Smooth muscle cell (in vitro differentiated cells): ENCODE data around the gene VIPR1. TPM values are rescaled to one million over a fixed set of nuclear protein-coding genes. Genes with fewer than 3 reads are reported as not detected.
"Not testable (repeated sequence)": the region's sequence is repeated elsewhere in the genome, so short reads cannot be mapped to it uniquely, and the experiment has no call there.

Experiments
- DNase-seq: peaks from one replicate; lab custom pipeline; 2025; ENCODE audit not compliant: unreplicated experiment; lab: John Stamatoyannopoulos, UW
- H2AFZ ChIP-seq: fragments of 200-600 bp; sonication (generic); 2 replicates; pipeline ENCODE4 v1.6.0; 2016; ENCODE audit warnings: antibody characterized with exemption, low read depth, mild to moderate bottlenecking
- H3F3A ChIP-seq: fragments of 200-600 bp; sonication (generic); 2 replicates; pipeline ENCODE4 v1.6.0; 2017; ENCODE audit warnings: antibody characterized with exemption, low read depth
- H3K27ac ChIP-seq: fragments of 200-600 bp; sonication (generic); 2 replicates; pipeline ENCODE4 v1.5.1; 2016; ENCODE audit warnings: low read depth, mild to moderate bottlenecking
- H3K27me3 ChIP-seq: fragments of 200-600 bp; sonication (generic); 2 replicates; pipeline ENCODE4 v1.6.1; 2016; ENCODE audit warnings: low read depth, mild to moderate bottlenecking
- H3K36me3 ChIP-seq: fragments of 200-600 bp; sonication (generic); 2 replicates; pipeline ENCODE4 v1.5.1; 2016; ENCODE audit warnings: low read depth
- H3K4me1 ChIP-seq: fragments of 200-600 bp; sonication (generic); 2 replicates; pipeline ENCODE4 v1.5.1; 2016; ENCODE audit warnings: low read depth
- H3K4me2 ChIP-seq: fragments of 200-600 bp; sonication (generic); 2 replicates; pipeline ENCODE4 v1.6.0; 2016; ENCODE audit warnings: mild to moderate bottlenecking
- H3K4me3 ChIP-seq: fragments of 200-600 bp; sonication (generic); 2 replicates; pipeline ENCODE4 v1.5.1; 2016; ENCODE audit warnings: mild to moderate bottlenecking
- H3K79me2 ChIP-seq: fragments of 200-600 bp; sonication (generic); 2 replicates; pipeline ENCODE4 v1.6.0; 2016; ENCODE audit warnings: low read depth, mild to moderate bottlenecking
- H3K9ac ChIP-seq: fragments of 200-600 bp; sonication (generic); 2 replicates; pipeline ENCODE4 v1.6.0; 2016; ENCODE audit warnings: low read depth
- H3K9me3 ChIP-seq: fragments of 200-600 bp; sonication (generic); replicated peaks from 2 replicates; pipeline ENCODE4 v1.5.1; 2016; ENCODE audit warnings: low read depth
- H4K20me1 ChIP-seq: fragments of 200-600 bp; sonication (generic); 2 replicates; pipeline ENCODE4 v1.6.0; 2016; ENCODE audit warnings: low read depth
- WGBS: methylation state at CpG from one replicate; pipeline ENCODE4 v1.1.7; 2016; ENCODE audit warnings: low lambda C conversion rate; 5-methylcytosine and 5-hydroxymethylcytosine counted together
- polyA plus RNA-seq: library from polyadenylated mRNA; unstranded; fragments of >200 nt; fragmentation: Nextera tagmentation; extraction: Ambion mirVana; gene quantifications from 2 replicates; pipeline ENCODE4 v1.2.1, GENCODE V29; 2016
- total RNA-seq: library from RNA; depleted of rRNA; stranded (reverse); fragments of >200 nt; gene quantifications from 2 replicates; pipeline ENCODE4 v1.2.3, GENCODE V29; 2014
- TF ChIP-seq, protein P1 (sequence below): fragments of 200-600 bp; sonication (generic); IDR thresholded peaks from 2 replicates; pipeline ENCODE4 v1.5.1; 2017; ENCODE audit warnings: borderline replicate concordance, mild to moderate bottlenecking, antibody characterized with exemption; ENCODE audit not compliant: insufficient read depth, poor library complexity, severe bottlenecking

Gene VIPR1
- total and polyA plus RNA-seq, 2 experiments from 2014 or later: 0.86 to 1.3 TPM

GRCh38 chr3:42569593-42570142 is 67.2 kb downstream of the VIPR1 start:
- H3K9me3 ChIP-seq: no peaks in the 10 kb centered on the region
- no peaks in the 10 kb centered on the region for H3F3A ChIP-seq
- H3K36me3 ChIP-seq: peaks cover 4% of the 10 kb centered on the region
- peaks cover 63% of the 10 kb centered on the region for H4K20me1 ChIP-seq
- no peak overlapping the region for H3K9ac ChIP-seq
- TF ChIP-seq, protein P1, sequence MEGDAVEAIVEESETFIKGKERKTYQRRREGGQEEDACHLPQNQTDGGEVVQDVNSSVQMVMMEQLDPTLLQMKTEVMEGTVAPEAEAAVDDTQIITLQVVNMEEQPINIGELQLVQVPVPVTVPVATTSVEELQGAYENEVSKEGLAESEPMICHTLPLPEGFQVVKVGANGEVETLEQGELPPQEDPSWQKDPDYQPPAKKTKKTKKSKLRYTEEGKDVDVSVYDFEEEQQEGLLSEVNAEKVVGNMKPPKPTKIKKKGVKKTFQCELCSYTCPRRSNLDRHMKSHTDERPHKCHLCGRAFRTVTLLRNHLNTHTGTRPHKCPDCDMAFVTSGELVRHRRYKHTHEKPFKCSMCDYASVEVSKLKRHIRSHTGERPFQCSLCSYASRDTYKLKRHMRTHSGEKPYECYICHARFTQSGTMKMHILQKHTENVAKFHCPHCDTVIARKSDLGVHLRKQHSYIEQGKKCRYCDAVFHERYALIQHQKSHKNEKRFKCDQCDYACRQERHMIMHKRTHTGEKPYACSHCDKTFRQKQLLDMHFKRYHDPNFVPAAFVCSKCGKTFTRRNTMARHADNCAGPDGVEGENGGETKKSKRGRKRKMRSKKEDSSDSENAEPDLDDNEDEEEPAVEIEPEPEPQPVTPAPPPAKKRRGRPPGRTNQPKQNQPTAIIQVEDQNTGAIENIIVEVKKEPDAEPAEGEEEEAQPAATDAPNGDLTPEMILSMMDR: no peak
- peaks cover 43% of the 10 kb centered on the region for H3K79me2 ChIP-seq
- H2AFZ ChIP-seq: no peak overlapping the region
- H3K4me1 ChIP-seq: no peaks in the 10 kb centered on the region
- no peak for DNase-seq
- H3K27ac ChIP-seq: no peak overlapping the region
- no peak overlapping the region for H3K4me2 ChIP-seq
- H3K4me3 ChIP-seq: no peak overlapping the region
- no peaks in the 10 kb centered on the region for H3K27me3 ChIP-seq
- WGBS: 77% methylated on average over 2 of the region's 2 CpGs

DNA sequence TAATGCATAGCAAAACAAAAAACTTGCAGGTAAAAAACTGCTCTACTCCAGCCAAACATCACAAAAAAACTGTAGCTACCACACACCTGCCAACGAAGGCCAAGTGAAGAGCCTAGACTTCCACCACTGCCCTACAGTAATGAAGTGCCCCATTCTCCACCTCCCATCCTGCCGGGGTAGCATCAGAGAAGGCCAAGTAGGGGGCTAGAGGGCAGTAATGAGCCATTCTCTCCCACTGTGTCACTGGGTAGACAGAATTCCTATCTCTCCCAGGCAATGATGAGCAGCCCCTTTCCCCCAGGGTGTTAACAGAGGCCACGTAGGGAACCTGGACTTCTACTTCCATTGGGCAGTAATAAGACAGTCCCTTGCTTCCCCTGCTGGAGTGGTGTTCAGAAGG is 69.8 kb downstream of the VIPR1 start:
- no peak for DNase-seq
- H3K4me1 ChIP-seq: no peaks in the 10 kb centered on the region
- peaks cover 68% of the 10 kb centered on the region for H3K79me2 ChIP-seq

DNA sequence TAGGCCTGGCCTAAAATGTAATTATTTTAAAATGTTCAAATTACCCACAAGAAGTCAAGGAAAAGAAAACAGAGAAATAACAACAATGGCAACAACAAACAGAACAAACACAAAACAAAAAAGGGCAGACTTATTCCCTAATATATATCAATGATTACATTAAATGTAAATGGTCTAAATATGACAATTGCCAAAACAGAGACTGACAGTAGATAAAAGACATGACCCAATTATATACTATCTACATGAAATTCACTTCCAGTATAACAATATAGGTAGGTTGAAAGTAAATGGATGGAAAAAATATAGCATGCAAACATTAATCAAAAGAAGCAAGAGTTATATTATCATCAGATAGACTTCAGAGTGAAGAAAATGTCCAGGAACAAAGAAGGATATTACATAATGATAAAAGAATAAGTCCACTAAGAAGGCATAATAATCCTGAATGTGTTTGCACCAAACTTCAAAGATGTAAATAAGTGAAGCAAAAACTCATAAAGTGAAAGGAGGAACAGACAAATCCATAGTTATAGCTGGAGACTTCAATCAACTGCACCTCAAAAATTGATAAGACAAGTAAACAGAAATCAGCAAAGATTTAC is 72.8 kb downstream of the VIPR1 start:
- Histone ChIP-seq H3K9me3 (peaks cover 8% of the 10 kb centered on the region), H4K20me1 (peaks cover 40% of the 10 kb centered on the region), H3F3A (no peaks in the 10 kb centered on the region), H2AFZ (no peak overlapping the region), H3K4me2 (no peak overlapping the region), H3K27me3 (no peaks in the 10 kb centered on the region), H3K36me3 (peaks cover 17% of the 10 kb centered on the region), H3K9ac (no peak overlapping the region), H3K79me2 (peaks cover 91% of the 10 kb centered on the region), H3K4me3 (no peak overlapping the region), H3K27ac (no peak overlapping the region), H3K4me1 (no peaks in the 10 kb centered on the region)
- TF ChIP-seq, protein P1: no peak
- no peak for DNase-seq

More for the DNA sequence above, 69.8 kb downstream of the VIPR1 start:
- TF ChIP-seq, protein P1: peak; percentile 36
- Histone ChIP-seq H3K9me3 (peaks cover 8% of the 10 kb centered on the region), H3K4me2 (no peak overlapping the region), H4K20me1 (peaks cover 57% of the 10 kb centered on the region), H3K27me3 (no peaks in the 10 kb centered on the region), H3K4me3 (no peak overlapping the region), H3K36me3 (peaks cover 17% of the 10 kb centered on the region), H3K9ac (no peak overlapping the region), H3K27ac (no peak overlapping the region), H2AFZ (no peak overlapping the region), H3F3A (no peaks in the 10 kb centered on the region)
- WGBS: 40% methylated on average over 3 of the region's 3 CpGs

DNA sequence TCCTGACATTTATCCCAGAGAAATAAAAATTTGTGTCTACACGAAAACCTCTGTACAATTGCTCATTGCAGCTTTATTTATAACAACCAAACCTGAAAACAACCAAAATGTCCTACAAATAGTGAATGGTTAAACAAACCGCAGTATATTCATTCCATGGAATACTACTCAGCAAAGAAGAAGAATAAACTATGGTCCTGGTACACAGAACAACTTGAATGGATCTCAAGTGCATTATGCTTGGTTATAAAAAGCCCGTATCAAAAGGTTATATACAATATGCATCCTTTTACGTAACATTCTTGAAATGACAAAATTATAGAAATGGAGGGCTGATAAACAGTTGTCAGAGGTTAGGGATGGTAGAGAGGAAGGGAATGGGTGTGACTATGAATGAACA is 75.6 kb downstream of the VIPR1 start:
- H4K20me1 ChIP-seq: peaks cover 12% of the 10 kb centered on the region
- 98% methylated on average over 4 of the region's 4 CpGs for WGBS
- H3K27me3 ChIP-seq: no peaks in the 10 kb centered on the region
- peaks cover 81% of the 10 kb centered on the region for H3K79me2 ChIP-seq
- TF ChIP-seq, protein P1: no peak
- H3K9me3 ChIP-seq: peaks cover 8% of the 10 kb centered on the region
- H2AFZ ChIP-seq: no peak overlapping the region
- H3K4me1 ChIP-seq: peaks cover 9% of the 10 kb centered on the region
- H3K4me3 ChIP-seq: no peak overlapping the region
- no peak overlapping the region for H3K4me2 ChIP-seq
- peaks cover 17% of the 10 kb centered on the region for H3K36me3 ChIP-seq
- no peak for DNase-seq
- H3F3A ChIP-seq: no peaks in the 10 kb centered on the region
- no peak overlapping the region for H3K9ac ChIP-seq
- no peak overlapping the region for H3K27ac ChIP-seq

DNA sequence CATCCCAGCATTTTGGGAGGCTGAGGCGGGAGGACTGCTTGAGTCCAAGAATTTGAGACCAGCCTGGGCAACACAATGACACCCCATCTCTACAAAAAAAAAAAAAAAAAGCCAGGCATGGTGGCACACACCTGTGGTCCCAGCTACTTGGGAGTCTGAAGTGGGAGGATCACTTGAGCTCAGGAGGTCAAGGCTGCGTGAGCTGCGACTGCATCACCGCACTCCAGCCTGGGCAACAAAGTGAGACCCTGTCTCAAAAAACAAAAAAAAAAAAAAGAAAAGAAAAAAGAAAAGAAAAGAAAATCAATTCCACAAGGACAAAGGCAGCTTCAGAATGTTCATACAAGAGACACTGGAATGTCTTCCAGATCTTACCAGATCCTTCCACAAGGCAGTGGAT is 76.9 kb downstream of the VIPR1 start:
- Histone ChIP-seq H3K79me2 (peaks cover 68% of the 10 kb centered on the region), H3K36me3 (peaks cover 13% of the 10 kb centered on the region)
- not testable (repeated sequence) for H3F3A ChIP-seq, H3K4me3 ChIP-seq, H3K4me2 ChIP-seq, DNase-seq, H4K20me1 ChIP-seq, H3K27ac ChIP-seq, H3K4me1 ChIP-seq, H2AFZ ChIP-seq, H3K9ac ChIP-seq, H3K9me3 ChIP-seq, H3K27me3 ChIP-seq
- 95% methylated on average over 4 of the region's 4 CpGs for WGBS
